Putamen (tissue), 1 donor: ENCODE data around the gene EMC8.
"Not testable (repeated sequence)": the region's sequence is repeated elsewhere in the genome, so short reads cannot be mapped to it uniquely, and the experiment has no call there.

Experiments
- DNase-seq: peaks from one replicate; pipeline ENCODE4 v3.0.0-alpha.2; 2016; ENCODE audit warnings: low spot score

The EMC8 gene

DNA sequence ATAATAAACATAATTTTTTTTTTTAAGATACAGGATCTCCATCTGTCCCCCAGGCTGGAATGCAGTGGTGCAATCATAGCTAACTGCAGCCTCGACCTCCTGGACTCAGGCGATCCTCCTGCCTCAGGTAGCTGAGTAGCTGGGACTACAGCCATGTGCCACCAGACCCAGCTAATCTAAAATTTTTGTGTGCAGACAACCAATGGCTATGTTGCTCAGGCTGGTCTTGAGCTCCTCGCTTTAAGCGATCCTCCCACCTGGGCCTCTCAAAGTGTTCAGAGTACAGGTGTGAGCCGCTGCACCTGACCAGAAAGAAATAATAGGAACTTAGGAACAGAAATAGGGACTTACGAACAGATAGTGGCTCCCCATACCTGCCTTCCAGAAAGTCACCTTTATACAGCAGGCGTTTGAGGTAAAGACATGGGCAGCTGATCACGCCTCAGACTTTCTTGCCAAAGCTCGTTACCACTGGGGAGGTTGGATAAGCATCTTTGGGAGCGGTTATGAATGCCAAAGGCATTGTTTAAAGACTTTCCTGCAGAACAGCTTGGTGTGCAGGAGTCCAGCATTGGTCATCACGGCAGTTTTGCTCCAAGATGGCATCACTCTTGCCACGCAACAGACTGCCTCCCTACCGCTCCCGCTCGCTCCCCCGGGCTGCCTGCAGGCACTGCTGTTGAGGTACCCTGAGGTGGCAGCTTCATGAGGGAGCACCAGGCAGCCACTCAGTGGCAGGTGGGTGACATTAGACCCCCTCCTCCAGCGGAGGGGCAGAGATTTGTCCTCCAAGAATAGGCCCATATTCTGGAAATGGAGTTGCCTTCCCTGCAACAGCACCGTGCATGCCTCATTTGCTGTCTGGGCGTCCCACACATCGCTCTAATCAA lies 13.7 kb upstream of the EMC8 start:
- no peak for DNase-seq

DNA sequence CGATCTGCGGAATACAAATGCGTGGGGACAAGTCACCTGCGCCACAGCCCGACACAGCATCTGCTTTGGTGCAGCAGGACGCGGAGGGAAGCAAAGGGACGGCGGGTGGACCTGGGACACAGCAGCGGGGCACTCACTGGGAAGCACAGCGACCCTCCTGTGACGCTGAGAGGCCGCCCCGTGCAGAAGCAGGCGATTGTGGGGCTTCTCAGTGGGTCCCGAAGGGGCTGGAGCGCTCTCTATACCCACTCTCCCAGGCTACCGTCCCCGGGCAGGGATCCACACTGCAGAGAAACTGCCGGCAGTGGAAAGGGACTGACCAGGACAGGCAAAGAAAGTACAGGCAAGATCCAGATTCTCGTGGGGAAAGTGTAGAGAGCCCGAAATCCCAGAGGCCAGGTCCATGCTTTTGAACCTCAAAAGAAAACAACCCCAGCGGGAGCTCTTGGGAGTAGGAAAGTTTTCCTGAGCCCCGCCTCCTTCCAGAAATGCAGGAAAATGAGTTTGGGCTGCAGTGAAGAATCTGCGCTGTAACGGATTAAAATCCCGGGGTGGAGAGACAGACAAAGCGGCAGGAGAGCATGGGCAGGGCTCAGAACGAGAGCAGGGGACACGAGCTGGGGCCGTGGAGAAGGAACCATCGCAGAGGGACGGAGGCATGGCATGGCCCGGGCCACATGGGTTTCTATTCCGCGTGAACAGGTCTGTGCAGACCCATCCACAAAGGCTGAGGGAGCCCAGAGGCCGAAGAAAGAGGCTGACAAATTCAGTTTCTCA lies 12.9 kb upstream of the EMC8 start:
- DNase-seq: no peak

DNA sequence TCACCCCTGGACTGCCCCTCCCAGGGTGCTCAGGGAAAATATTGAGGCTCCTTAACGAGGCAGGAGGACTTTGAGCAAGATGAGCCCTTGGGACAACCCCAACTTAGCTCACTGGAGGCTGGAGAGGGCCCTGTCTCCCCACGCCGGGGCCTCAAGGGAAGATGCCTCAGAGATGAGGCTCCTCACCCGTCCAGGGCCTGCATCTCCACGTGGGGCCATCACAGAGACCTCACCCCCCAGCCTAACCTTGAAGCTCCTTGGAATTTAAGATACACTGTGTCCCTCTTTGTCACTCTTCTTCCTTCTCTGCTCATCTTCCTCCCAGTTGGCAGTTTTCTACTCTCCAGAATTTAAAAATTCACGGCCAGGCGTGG lies 11.4 kb upstream of the EMC8 start:
- no peak for DNase-seq

DNA sequence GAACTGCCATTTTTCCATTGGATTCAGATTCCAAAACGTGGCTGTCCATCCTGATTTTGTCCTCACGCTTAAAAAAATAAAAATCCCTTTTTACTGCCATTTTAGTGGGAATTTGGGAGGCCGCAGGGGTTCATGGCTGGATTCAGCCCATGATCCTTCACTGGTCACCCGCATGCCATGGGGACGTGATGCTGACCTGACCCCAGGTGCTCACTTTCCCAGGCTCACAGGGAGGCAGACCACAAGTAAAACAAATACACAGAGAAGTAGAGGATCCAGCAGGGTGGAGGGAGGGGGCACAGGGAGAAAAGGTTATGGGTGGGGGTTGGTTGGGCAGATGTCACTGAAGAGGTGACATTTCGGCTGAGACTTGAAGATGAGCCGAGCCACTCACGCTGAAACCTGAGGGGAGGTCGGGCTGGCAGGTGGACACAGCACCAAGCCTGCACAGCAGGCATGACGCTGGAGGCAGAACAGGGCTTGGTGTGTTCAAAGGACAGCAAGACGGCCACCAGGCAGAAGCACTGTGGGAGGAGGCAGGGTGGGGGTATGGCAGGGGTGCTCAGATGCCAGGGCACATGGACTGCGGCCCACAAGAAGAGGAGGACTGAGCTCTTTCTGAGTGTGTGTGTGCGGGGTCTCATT lies 10.9 kb upstream of the EMC8 start:
- DNase-seq: no peak

DNA sequence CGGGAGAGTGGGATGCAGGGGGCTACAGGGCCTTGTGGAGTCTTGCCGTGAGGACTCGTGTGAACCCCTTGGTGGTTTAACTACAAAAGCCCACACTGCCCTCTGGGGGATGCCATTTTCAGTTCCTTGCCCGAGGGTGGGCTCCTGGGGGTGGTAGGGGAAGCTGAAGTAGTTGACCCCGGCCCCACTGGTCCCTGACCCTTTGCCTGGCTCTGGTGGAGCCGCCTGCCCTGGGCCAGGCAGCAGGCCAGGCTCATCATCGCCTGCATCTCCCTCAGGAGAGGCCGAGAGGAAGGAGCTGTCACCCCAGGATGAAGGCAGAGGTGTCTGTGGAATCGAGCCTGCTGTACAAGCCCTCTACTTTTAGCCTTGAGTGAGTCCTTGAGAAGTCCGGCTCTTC lies 10.3 kb upstream of the EMC8 start:
- DNase-seq: no peak

DNA sequence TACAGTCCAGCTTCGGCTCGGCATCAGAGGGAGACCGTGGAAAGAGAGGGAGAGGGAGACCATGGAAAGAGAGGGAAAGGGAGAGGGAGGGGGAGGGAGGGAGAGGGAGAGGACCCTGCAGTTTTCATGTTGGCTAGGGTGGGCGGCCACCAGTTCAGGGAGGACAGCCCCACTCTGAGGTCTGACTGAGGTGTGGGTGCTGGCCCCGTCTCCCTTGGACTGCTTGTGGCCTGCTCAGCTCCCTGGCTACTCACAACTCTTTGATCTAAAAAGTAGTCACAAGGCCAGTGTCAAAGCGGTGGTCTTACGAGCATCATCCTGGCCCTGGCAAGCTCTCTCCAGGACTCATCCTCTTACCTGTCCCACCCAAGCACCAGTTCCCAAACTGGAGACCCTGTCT lies 9.6 kb upstream of the EMC8 start:
- DNase-seq: no peak

DNA sequence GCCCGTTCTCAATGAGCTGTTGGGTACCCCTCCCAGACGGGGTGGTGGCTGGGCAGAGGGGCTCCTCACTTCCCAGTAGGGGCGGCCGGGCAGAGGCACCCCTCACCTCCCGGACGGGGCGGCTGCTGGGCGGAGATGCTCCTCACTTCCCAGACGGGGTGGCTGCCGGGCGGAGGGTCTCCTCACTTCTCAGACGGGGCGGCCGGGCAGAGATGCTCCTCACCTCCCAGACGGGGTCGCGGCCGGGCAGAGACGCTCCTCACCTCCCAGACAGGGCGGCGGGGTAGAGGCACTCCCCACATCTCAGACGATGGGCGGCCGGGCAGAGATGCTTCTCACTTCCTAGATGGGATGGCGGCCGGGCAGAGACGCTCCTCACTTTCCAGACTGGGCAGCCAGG lies 8.8 kb upstream of the EMC8 start:
- DNase-seq: not testable (repeated sequence)

DNA sequence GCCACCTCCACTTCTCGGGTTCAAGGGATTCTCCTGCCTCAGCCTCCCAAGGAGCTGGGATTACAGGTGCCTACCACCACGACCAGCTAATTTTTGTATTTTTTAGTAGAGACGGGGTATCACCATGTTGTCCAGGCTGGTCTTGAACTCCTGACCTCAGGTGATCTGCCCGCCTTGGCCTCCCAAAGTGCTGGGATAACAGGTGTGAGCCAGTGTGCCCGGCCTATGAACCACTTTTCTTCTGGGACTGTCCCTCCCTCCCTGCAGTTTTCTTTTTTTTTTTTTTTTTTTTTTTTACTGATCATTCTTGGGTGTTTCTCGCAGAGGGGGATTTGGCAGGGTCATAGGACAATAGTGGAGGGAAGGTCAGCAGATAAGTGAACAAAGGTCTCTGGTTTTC lies 8.0 kb upstream of the EMC8 start:
- not testable (repeated sequence) for DNase-seq

DNA sequence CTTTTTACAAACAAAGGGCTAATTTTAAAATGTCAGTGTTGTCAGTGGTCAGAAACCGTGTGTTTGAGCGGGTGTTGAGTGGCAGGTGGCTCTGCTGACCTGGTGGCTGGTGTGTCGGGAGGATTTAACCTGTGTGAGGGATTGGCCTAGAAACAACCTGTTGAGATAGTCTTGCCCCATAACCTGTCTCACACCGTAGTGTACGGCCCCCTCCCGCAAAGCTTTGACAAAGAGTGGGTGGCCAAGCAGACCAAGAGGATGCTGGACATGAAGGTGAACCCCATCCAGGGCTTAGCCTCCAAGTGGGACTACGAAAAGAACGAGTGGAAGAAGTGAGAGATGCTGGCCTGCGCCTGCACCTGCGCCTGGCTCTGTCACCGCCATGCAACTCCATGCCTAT lies 7.2 kb upstream of the EMC8 start:
- no peak for DNase-seq

DNA sequence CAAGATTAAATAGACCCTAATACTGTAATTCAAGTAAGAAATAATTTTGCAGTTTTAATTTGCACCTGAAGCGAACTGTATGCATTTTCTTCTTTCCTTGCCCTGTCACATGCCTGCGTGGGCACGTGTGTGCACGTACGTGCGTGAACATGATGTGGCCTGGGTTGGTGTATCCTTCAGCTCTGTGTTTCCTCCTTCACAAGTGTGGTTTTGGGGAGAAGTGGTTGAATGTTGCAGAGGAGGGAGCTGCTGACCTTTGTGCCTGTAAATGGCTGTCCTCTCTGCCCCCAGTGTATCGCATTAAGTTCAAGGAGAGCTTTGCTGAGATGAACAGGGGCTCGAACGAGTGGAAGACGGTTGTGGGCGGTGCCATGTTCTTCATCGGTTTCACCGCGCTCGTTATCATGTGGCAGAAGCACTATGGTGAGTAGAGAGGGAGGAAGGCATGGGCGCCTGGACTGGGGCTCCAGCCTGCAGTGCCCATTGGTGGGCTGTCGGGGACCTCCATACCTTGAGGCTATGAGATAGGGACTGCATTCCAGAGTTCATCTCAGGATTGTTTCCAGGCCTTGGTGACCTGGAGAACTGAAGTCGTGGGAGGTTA lies 6.2 kb upstream of the EMC8 start:
- no peak for DNase-seq

DNA sequence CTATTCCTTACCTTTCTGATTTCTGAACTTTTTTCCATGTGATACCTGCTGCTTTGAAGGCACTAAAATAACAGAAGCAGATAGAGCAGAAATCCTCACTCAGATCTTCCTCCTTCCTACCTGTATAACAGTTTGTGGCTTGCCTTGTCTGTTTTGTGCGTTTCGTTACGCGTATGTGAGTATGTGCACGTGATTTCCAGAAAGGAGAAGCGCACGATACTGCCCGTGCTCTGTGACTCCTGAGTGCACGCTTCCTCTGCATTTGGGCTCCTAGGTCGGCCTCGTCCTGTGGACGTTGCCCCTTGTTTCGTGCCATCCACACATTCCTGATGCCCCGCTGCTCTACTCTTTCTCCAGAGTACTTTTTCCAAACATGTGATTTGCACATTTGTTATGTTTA lies 4.2 kb upstream of the EMC8 start:
- DNase-seq: no peak

DNA sequence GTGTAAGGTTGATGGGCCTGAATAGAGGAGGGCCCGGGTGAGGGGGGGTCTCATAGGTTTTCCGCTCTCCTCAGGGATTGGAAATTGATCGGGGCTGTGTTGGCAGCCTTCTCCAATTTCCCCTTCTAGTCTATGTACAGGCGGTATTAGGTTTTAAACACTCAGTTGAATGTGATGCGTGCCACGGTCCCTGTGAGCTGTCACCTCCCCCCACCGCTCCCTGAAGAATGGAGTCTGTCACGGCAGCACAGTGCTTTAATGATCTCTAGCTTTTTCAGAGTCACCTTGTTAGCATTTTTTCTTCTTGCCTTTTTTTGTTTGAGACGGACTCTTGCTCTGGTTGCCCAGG lies 951 bp upstream of the EMC8 start:
- no peak for DNase-seq

DNA sequence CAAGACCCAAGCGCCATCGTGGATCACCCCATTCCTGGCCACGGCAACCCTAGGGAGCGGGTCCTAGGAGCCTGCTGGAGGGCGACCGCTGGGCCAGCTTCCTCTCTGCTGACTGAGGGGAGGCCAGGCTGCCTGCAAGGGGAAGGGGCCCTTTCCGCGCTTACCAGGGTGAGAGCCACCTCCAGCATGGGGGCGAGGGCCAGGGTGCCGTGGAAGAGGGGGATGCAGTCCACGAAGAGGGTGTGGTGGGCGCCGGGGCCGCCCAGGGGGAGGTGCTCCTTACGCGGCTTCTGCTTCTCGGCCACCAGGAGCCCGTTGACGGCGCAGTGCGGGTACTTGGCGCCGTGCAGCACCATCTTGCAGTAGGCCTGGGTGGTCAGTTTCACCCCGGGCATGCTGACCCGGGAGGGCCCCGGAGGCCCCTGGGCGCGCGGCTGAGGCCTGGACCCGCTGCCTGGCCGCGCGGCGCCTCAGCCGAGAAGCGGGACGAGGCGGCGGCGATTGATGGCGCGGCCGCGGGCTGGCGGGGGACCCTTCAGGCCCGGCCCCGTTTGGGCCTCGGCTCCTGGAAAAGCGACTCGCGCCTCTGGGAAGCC lies 345 bp downstream of the EMC8 start:
- DNase-seq: no peak

DNA sequence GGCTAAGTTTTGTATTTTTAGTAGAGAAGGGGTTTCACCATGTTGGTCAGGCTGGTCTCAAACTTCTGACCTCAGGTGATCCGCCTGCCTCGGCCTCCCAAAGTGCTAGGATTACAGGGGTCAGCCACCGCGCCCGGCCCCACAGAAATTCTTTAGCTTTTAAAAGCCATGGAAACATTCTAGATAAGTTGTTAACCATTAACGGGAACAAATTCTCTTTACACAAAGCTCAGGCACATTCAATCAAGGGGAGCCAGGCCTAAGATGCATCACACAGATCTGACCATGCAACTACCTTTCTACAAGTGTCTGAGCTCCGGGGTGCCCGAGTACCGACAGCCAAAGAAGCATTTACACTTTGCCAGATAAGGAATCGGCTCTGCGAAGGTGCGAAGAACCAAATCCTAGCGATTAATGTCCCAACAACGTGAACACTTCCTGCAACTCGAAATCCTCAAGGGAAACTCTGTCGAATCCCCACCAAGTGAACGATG lies 1.0 kb downstream of the EMC8 start:
- DNase-seq: no peak

DNA sequence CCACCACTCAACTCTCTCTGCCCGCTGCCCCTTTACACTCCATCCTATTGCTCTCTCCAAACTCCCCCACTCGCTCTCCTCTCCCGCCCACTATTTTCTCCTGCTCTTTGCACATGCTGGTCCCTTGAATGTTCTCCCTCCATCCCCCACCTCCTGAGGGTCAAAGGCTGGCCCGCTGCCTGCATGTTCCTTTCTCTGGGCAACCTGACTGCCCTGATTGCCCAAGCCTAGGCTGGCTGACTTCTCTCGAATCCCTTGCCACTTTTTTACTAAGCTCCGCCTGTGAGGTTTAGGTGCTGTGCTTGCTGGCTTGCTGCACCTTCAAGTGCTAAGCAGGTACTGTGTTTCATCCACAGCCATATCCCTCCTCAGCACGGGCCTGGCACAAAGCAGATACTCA lies 2.7 kb downstream of the EMC8 start:
- no peak for DNase-seq

DNA sequence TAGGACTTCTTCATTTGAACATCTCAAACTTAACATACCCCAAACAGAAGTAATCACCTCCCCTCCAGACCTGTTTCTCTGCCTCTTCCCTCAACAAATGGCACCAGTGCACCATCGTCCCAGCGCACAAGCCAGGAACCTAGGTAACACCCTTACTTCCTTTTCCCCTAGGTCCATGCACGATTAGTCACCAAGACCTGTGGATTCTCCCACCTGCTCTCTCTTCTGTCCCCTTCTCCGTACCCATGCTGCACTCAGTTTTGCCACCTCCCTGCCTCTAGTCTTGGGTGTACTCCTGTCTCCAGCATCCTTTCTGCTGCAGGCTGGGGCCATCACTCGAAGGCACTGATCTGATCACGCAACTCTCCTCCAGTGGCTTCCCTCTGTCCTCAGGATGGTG lies 3.2 kb downstream of the EMC8 start:
- DNase-seq: no peak

DNA sequence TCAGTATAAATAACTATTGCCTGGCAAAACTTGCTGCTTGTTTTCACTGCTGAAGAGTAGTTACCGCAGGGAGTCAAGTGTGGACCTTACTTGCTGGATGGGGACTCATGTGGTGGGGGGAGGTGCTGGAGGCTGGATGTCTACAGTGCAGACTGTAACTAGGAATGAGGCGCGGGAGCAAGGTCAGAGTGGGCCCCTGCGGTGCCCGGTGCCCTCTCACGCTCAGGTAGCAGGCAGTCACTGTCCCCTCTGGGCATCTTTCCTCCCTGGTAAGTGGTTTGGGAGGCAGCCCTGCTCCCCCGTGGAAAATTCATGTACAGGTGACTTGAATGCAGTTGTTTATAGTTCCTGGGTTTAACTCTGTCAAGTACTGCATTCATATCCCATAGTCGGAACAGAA lies 4.6 kb downstream of the EMC8 start:
- DNase-seq: no peak

DNA sequence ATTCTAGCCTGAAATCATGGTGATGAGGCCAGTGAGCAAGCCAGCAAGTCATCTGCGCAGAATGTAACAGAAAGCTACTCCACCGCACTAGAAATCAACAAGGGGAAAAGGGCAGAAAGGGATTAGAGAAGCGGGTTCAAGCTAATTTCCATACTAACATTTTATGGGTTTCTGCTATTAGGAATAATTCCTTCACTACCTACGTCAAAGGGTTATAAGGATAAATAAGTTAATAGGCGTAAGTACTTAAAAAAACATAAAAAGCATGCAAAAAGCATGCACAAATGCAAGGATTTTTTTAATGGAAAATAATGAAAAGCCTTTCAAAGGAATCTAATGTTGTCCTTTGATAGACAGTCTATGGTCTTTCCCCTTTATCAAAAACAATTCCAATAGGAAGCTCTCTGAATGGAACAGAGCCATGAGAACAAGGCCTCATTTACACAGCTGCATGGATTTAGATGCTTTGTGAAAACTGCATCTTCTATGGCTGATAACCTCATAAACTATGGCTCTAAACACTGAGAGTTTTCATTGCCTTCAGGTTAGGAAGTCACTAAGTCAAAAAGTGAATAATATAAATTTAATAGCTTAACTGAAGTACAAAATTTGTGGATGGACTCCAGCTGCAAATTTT lies 5.6 kb downstream of the EMC8 start:
- no peak for DNase-seq

DNA sequence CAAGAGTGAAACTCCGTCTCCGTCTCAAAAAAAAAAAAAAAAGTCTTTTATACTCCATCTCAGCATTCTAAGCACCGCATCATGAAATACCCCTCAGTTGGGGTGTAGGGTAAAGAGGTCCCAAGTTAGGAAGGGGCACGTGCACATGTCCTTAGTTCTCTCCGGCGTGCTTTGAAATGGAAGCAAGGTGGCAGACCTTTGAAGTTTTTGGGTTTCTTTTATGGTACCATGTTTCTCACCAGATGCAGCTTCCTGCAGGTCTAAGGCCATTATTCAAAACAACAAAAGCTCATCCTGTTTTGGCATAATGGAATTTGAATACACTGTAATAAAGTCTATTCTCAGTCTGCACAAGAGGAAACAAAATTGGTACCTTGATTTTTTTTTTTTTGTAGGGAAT lies 9.6 kb downstream of the EMC8 start:
- DNase-seq: no peak

DNA sequence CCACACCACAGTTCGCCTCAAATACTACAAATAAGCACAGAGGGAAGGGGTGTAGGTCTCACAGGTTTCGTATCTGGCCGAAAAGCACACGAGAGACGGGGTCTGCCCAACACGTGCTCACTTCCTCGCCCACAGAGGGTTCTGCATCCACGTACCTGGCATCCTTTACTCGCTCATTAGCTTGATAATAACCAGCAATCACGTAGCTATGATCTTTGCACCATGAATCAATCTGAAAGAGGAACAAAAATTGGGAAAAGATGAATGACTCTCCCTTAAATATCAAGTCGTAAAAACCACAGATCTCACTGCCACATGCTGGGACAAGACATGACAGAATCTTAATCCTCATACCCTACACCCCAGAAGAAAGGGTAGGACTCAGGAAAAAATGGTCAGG lies 10.5 kb downstream of the EMC8 start:
- DNase-seq: no peak

DNA sequence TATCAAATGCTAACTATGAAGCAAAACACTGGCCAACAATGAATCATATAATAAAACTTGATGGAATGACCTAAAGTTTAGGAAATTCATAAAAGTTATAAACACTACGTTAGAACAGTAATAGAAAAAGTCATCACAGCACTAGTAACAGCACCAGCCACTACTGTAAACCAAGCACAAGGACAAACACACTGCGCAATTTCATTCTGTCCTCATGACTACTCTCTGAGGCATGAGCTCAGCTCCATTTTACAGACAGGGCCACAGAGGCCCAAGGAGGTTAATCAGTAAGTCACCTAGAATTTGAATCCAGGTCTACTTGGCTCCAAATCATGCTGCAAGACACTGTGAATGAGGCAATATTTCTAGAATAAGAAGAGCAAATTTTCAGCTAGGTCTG lies 13.4 kb downstream of the EMC8 start:
- no peak for DNase-seq

DNA sequence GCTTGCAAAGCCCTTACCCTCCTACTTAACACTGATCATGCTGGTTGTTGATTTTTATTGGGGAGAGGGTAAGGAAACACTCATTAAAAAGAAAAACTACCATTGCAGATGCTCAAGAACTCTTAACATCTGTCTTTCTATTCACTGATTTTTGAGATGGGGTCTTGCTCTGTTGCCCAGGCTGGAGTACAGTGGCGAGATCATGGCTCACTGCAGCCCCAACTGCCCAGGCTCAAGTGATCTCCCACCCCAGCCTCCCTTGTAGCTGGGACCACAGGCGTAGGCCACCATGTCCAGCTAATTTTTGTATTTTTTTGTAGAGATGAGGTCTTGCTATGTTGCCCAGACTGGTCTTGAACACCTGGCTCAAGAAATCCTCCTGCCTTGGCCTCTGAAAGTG lies 14.5 kb downstream of the EMC8 start:
- DNase-seq: no peak
